ENCODE results near the gene TMED6.

DNA sequence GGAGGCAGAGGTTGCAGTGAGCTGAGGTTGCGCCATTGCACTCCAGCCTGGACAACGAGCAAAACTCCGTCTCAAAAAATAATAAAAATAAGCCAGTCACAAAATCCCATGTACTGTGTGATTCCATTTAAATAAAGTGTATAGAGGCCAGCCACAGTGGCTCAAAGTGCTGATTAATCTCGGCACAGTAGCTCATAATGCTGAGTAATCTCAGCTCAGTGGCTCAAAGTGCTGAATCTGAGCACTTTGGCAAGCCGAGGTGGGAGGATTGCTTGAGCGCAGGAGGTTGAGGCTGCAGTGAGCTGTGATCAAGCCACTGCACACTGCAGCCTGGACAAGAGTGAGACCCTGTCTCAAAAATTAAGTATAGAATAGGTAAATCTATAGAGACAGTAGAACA, 4.9 kb downstream of the TMED6 start:
- TF ChIP-seq SP1 (IDR thresholded peaks at IDR 0.05; ENCODE audit: low read depth) (no peak), POLR2A (IDR thresholded peaks at IDR 0.05; ENCODE audit: borderline replicate concordance, extremely low read depth, insufficient read depth, insufficient read length) (no peak)
